ENCODE measurements around the gene BAHCC1.

DNA sequence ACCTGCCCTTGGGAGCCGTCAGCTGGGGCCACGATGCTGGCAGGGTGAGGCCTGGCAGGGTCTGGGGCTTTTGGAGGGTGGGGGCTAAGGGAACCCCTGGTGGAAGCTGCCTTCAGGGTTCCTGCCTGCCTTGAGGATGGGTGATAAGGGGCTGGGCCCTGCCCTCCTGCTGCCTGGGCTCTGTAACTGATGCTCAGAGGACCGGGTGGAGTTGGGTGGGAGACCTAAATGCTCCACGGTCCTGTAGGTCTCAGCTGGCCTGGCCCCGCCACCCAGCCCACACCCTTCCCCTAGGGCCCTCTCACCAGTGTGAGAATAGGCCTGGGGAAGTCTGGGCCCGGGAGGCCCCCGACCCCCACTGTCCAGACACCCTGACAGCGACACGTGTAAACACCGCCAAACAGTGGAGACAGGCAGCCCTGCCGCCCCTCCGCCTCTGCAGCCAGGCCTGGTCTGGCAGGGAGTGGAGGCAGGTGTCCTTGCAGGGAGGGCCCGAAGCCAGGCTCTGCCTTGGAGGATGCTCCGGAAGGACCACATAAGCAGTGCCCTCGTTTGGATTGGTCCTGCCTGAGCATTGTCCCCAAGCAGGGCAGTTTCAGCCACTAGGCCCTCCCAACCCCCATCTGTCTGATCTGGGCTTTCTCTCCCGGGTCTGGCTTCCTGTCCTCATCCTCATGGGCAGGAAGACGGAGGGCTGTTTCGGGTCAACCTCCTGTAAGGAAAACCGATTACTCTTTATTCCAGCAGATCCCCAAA lies 6.5 kb upstream of the BAHCC1 start:
- TF ChIP-seq, protein P1, sequence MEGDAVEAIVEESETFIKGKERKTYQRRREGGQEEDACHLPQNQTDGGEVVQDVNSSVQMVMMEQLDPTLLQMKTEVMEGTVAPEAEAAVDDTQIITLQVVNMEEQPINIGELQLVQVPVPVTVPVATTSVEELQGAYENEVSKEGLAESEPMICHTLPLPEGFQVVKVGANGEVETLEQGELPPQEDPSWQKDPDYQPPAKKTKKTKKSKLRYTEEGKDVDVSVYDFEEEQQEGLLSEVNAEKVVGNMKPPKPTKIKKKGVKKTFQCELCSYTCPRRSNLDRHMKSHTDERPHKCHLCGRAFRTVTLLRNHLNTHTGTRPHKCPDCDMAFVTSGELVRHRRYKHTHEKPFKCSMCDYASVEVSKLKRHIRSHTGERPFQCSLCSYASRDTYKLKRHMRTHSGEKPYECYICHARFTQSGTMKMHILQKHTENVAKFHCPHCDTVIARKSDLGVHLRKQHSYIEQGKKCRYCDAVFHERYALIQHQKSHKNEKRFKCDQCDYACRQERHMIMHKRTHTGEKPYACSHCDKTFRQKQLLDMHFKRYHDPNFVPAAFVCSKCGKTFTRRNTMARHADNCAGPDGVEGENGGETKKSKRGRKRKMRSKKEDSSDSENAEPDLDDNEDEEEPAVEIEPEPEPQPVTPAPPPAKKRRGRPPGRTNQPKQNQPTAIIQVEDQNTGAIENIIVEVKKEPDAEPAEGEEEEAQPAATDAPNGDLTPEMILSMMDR (IDR thresholded peaks at IDR 0.05) = no peak
- TF ChIP-seq EP300 (IDR thresholded peaks at IDR 0.05) (no peak), POLR2AphosphoS5 (IDR thresholded peaks at IDR 0.05) (no peak), POLR2A (IDR thresholded peaks at IDR 0.05) (no peak)
